HCT116 (cell line): ENCODE measurements around the gene RABGAP1. TPM values are rescaled to one million over a fixed set of nuclear protein-coding genes. Genes with fewer than 3 reads are reported as not detected.

ENCODE experiments used
- ATAC-seq: fragments of 200-7000 bp; cut with Tn5 transposase; 2 replicates; pipeline ENCODE4 v1.9.1; 2020; ENCODE audit warnings: mild to moderate bottlenecking, moderate library complexity
- BruUV-seq: library from RNA; stranded (reverse); fragments of 400-500 nt; replicated peaks from 2 replicates; lab custom pipeline; 2021; lab: Mats Ljungman, UMichigan
- CTCF ChIA-PET: fragments of 300-600 bp; sonication (Branson Sonifier 250); formaldehyde crosslinking; loops from one replicate; lab custom pipeline; 2021; ENCODE audit warnings: antibody characterized with exemption; lab: Charles Lee
- POLR2A ChIA-PET: fragments of 300-600, 350-600 bp; sonication (Branson Sonifier 250); formaldehyde crosslinking; loops from one replicate; lab custom pipeline; 2021; ENCODE audit warnings: antibody characterized with exemption; lab: Charles Lee
- RAD21 ChIA-PET, 2 experiments: fragments of 300-600 bp; sonication (Branson Sonifier 250); formaldehyde crosslinking; loops; one replicate each; lab custom pipeline; 2023; ENCODE audit warnings: low total read pairs in 2 of 2; ENCODE audit not compliant: uncharacterized antibody in 2 of 2, unreplicated experiment in 2 of 2, low non-redundant PET in 1 of 2; lab: Charles Lee
- DNase-seq: peaks from one replicate; pipeline ENCODE4 v3.0.0-alpha.2; 2010; ENCODE audit warnings: low read depth, low spot score
- H2AFZ ChIP-seq: fragments of 200-600 bp; shearing (Covaris generic), sonication (generic); 2 replicates; pipeline ENCODE4 v1.6.1; 2017; ENCODE audit warnings: low read depth, mixed run types, mixed read lengths, antibody characterized with exemption, low read length; ENCODE audit not compliant: poor library complexity, severe bottlenecking
- H3K27ac ChIP-seq: 2 replicates; pipeline ENCODE4 v1.5.1; 2012; ENCODE audit warnings: low read depth, low read length
- H3K27me3 ChIP-seq: fragments of 200-600 bp; sonication (generic); 2 replicates; pipeline ENCODE4 v1.6.1; 2016; ENCODE audit warnings: mixed run types, low read length, mixed read lengths; ENCODE audit not compliant: insufficient read depth
- H3K36me3 ChIP-seq, 2 experiments: fragments of 200-500 bp in 1 of 2; fragments of 200-600 bp in 1 of 2; sonication (Bioruptor generic) in 1 of 2; sonication (generic) in 1 of 2; 2 replicates each; pipeline versions ENCODE4 v1.5.1 to v1.6.1; 2014 to 2016; ENCODE audit warnings: low read length in 2 of 2, inconsistent platforms in 1 of 2, mixed read lengths in 1 of 2, mixed run types in 1 of 2; ENCODE audit not compliant: insufficient read depth in 2 of 2, control insufficient read depth in 1 of 2
- H3K4me1 ChIP-seq, 2 experiments: fragments of 200-600 bp in 1 of 2; sonication (generic) in 1 of 2; 2 replicates each; pipeline versions ENCODE4 v1.5.1 to v1.6.1; 2012 to 2017; ENCODE audit warnings: low read length in 2 of 2, inconsistent platforms in 1 of 2, mild to moderate bottlenecking in 1 of 2, mixed read lengths in 1 of 2, mixed run types in 1 of 2, moderate library complexity in 1 of 2; ENCODE audit not compliant: insufficient read depth in 2 of 2, control insufficient read depth in 1 of 2
- H3K4me2 ChIP-seq: fragments of 200-600 bp; sonication (generic); 2 replicates; pipeline ENCODE4 v1.6.1; 2017; ENCODE audit warnings: mixed run types, low read length, mixed read lengths
- H3K4me3 ChIP-seq, 2 experiments: fragments of 200-600 bp in 1 of 2; sonication (generic) in 1 of 2; replicated peaks in 1 of 2; 2 replicates each; pipeline ENCODE4 v1.5.1; 2011 to 2016; ENCODE audit warnings: low read length in 2 of 2, control low read depth in 1 of 2, low read depth in 1 of 2, mild to moderate bottlenecking in 1 of 2, mixed read lengths in 1 of 2, mixed run types in 1 of 2
- H3K79me2 ChIP-seq: fragments of 200-600 bp; sonication (generic); 2 replicates; pipeline ENCODE4 v1.6.1; 2017; ENCODE audit warnings: mild to moderate bottlenecking, mixed run types, low read length, moderate library complexity, mixed read lengths; ENCODE audit not compliant: insufficient read depth
- H3K9ac ChIP-seq: fragments of 200-600 bp; sonication (generic); 2 replicates; pipeline ENCODE4 v1.6.1; 2016; ENCODE audit warnings: low read length, mixed read lengths
- H3K9me2 ChIP-seq: fragments of 200-600 bp; sonication (generic), shearing (Covaris generic); 2 replicates; pipeline ENCODE4 v1.6.1; 2017; ENCODE audit warnings: mixed run types, mild to moderate bottlenecking, moderate library complexity; ENCODE audit not compliant: insufficient read depth
- H3K9me3 ChIP-seq, 2 experiments: fragments of 200-500 bp in 1 of 2; fragments of 200-600 bp in 1 of 2; sonication (Bioruptor generic) in 1 of 2; sonication (generic) in 1 of 2; 2 replicates each; pipeline ENCODE4 v1.6.1; 2014 to 2017; ENCODE audit warnings: low read length in 2 of 2, mixed read lengths in 2 of 2, inconsistent platforms in 1 of 2, low read depth in 1 of 2, mild to moderate bottlenecking in 1 of 2, mixed run types in 1 of 2, moderate library complexity in 1 of 2; ENCODE audit not compliant: control insufficient read depth in 1 of 2, insufficient read depth in 1 of 2
- H4K20me1 ChIP-seq: fragments of 200-600 bp; sonication (generic), shearing (Covaris generic); 2 replicates; pipeline ENCODE4 v1.6.1; 2017; ENCODE audit warnings: mixed run types, mild to moderate bottlenecking, moderate library complexity; ENCODE audit not compliant: insufficient read depth
- ATF3 ChIP-seq: IDR thresholded peaks from 2 replicates; pipeline ENCODE4 v1.6.1; 2012
- CBX3 ChIP-seq: IDR thresholded peaks from 2 replicates; pipeline ENCODE4 v1.6.1; 2012; ENCODE audit warnings: low read depth
- CEBPB ChIP-seq: IDR thresholded peaks from 2 replicates; pipeline ENCODE4 v1.6.1; 2012; ENCODE audit warnings: low read depth
- CTCF ChIP-seq, 3 experiments: fragments of 200-600 bp in 1 of 3; sonication (generic) in 1 of 3; IDR thresholded peaks in 2 of 3; conservative IDR thresholded peaks in 1 of 3; 2 replicates each; pipeline ENCODE4 v1.5.1; 2012 to 2017; ENCODE audit warnings: low read depth in 2 of 3, low read length in 2 of 3, antibody characterized with exemption in 1 of 3, borderline replicate concordance in 1 of 3, control low read depth in 1 of 3, mild to moderate bottlenecking in 1 of 3, mixed read lengths in 1 of 3, mixed run types in 1 of 3, moderate library complexity in 1 of 3; ENCODE audit not compliant: insufficient read depth in 1 of 3
- ELF1 ChIP-seq: IDR thresholded peaks from 2 replicates; pipeline ENCODE4 v1.6.1; 2012; ENCODE audit warnings: low read depth, borderline replicate concordance
- EZH2 ChIP-seq: fragments of 200-600 bp; sonication (generic); IDR thresholded peaks from 2 replicates; pipeline ENCODE4 v1.6.1; 2017; ENCODE audit warnings: antibody characterized with exemption, mixed run types
- EZH2phosphoT487 ChIP-seq: fragments of 200-600 bp; IDR thresholded peaks from 2 replicates; pipeline ENCODE4 v1.6.1; 2018; ENCODE audit warnings: antibody characterized with exemption, borderline replicate concordance
- JUND ChIP-seq: IDR thresholded peaks from 2 replicates; pipeline ENCODE4 v1.6.1; 2012
- MAX ChIP-seq: IDR thresholded peaks from 2 replicates; pipeline ENCODE4 v1.6.1; 2012
- POLR2A ChIP-seq: IDR thresholded peaks from 2 replicates; pipeline ENCODE4 v1.7.0; 2011; ENCODE audit warnings: borderline replicate concordance; ENCODE audit not compliant: insufficient read depth, insufficient read length; ENCODE audit errors: extremely low read depth
- POLR2AphosphoS5 ChIP-seq: IDR thresholded peaks from 2 replicates; pipeline ENCODE4 v1.6.1; 2011; ENCODE audit warnings: mild to moderate bottlenecking, low read depth, low read length, moderate library complexity
- REST ChIP-seq: IDR thresholded peaks from 2 replicates; pipeline ENCODE4 v1.6.1; 2012; ENCODE audit warnings: low read depth
- SIN3A ChIP-seq: IDR thresholded peaks from 2 replicates; pipeline ENCODE4 v1.6.1; 2012; ENCODE audit warnings: low read depth
- SRF ChIP-seq: IDR thresholded peaks from 2 replicates; pipeline ENCODE4 v1.6.1; 2012; ENCODE audit warnings: low read depth
- TCF7L2 ChIP-seq: IDR thresholded peaks from 2 replicates; pipeline ENCODE4 v1.7.0; 2011; ENCODE audit warnings: borderline replicate concordance, inconsistent platforms; ENCODE audit not compliant: insufficient read depth, insufficient read length; ENCODE audit errors: extremely low read depth
- YY1 ChIP-seq: IDR thresholded peaks from 2 replicates; pipeline ENCODE4 v1.6.1; 2011; ENCODE audit warnings: low read length, low read depth, moderate library complexity, mild to moderate bottlenecking; ENCODE audit not compliant: insufficient replicate concordance; ENCODE audit errors: extremely low read depth
- ZBTB33 ChIP-seq: IDR thresholded peaks from 2 replicates; pipeline ENCODE4 v1.6.1; 2011; ENCODE audit warnings: mild to moderate bottlenecking, low read length, moderate library complexity; ENCODE audit not compliant: insufficient replicate concordance; ENCODE audit errors: extremely low read depth
- ZFX ChIP-seq: fragments of 450-650 bp; IDR thresholded peaks from 2 replicates; pipeline ENCODE4 v1.6.1; 2017
- ZNF274 ChIP-seq: fragments of 200-500 bp; sonication (Bioruptor generic); IDR thresholded peaks from 2 replicates; pipeline ENCODE4 v1.6.1; 2014; ENCODE audit warnings: mild to moderate bottlenecking, low read depth, low read length, inconsistent platforms
- intact Hi-C: fragments of 100-400 bp; cut with micrococcal nuclease; formaldehyde crosslinking; loops from 2 replicates; pipeline ENCODE4 v1.10.0; 2022
- total RNA-seq: library from RNA; stranded (reverse); gene quantifications from one replicate; pipeline ENCODE4 v1.2.1, GENCODE V29; 2021; ENCODE audit not compliant: unreplicated experiment

Gene RABGAP1
- total RNA-seq, 1 experiment from 2014 or later: 29.7 TPM

- intact Hi-C loops: no loop called here
- H3K9ac ChIP-seq: no peak overlapping the region
- DNase-seq: no peak
- CTCF ChIA-PET: no interaction called here
- no peaks in the 10 kb centered on the region for H3K79me2 ChIP-seq
- no peaks in the 10 kb centered on the region for H3K9me3 ChIP-seq
- no peak overlapping the region for H3K27ac ChIP-seq
- TF ChIP-seq POLR2AphosphoS5 (no peak), EZH2 (no peak), REST (no peak), CEBPB (no peak), SIN3A (no peak), CBX3 (no peak), TCF7L2 (no peak), SRF (no peak), ELF1 (no peak), ATF3 (no peak), ZBTB33 (no peak), MAX (no peak), POLR2A (no peak), CTCF (IDR thresholded peaks at IDR 0.05 in 2 of 3, conservative IDR thresholded peaks at IDR 0.05 in 1 of 3; ENCODE audit: borderline replicate concordance in 1 of 3, insufficient read depth in 1 of 3, low read depth in 2 of 3, low read length in 2 of 3) (no peak), JUND (no peak), ZFX (no peak), YY1 (no peak), EZH2phosphoT487 (no peak), ZNF274 (no peak)
- TF ChIP-seq, all 23 proteins: peak for 0
- Histone ChIP-seq H2AFZ (no peak overlapping the region), H3K9me2 (no peaks in the 10 kb centered on the region), H3K4me2 (no peak overlapping the region), H3K36me3 (no peaks in the 10 kb centered on the region), H3K4me1 (no peaks in the 10 kb centered on the region), H3K4me3 (no peak overlapping the region), H4K20me1 (no peaks in the 10 kb centered on the region), H3K27me3 (no peaks in the 10 kb centered on the region)
- no peak for ATAC-seq
- ChIA-PET POLR2A (interaction anchor here (0.7 kb wide), 1 partner anchor 85 kb away, joined by 3 read pairs; no protein-coding TSS in a partner anchor), RAD21 (no interaction called here)
- no TSS peak for BruUV-seq
Measured at GRCh38 chr9:123150708-123151503, 210.1 kb downstream of the RABGAP1 start.
